Measurements from ENCODE around the gene CERS3.

CERS3 gene

GRCh38 chr15:100405179-100405578 lies 123.6 kb downstream of the CERS3 start:
- TF ChIP-seq CTCF (IDR thresholded peaks at IDR 0.05; ENCODE audit: borderline replicate concordance, insufficient read depth, low read depth, low read length), result no peak
- H3K4me3 ChIP-seq (ENCODE audit: low read depth, low read length), result no peak overlapping the region

- no peak for TF ChIP-seq CTCF (IDR thresholded peaks at IDR 0.05; ENCODE audit: borderline replicate concordance, insufficient read depth, low read depth, low read length)
- no peak overlapping the region for H3K4me3 ChIP-seq (ENCODE audit: low read depth, low read length)
Measured at GRCh38 chr15:100400996-100401395, 127.8 kb downstream of the CERS3 start.

GRCh38 chr15:100394736-100395440 lies 133.9 kb downstream of the CERS3 start:
- H3K4me3 ChIP-seq (ENCODE audit: low read depth, low read length), result no peak overlapping the region
- TF ChIP-seq CTCF (IDR thresholded peaks at IDR 0.05; ENCODE audit: borderline replicate concordance, insufficient read depth, low read depth, low read length), result no peak

- TF ChIP-seq CTCF (IDR thresholded peaks at IDR 0.05; ENCODE audit: borderline replicate concordance, insufficient read depth, low read depth, low read length), result no peak
- H3K4me3 ChIP-seq (ENCODE audit: low read depth, low read length), result no peak overlapping the region
Measured at GRCh38 chr15:100393008-100393407, 135.7 kb downstream of the CERS3 start.

GRCh38 chr15:100385300-100386050 lies 143.3 kb downstream of the CERS3 start:
- TF ChIP-seq CTCF (IDR thresholded peaks at IDR 0.05; ENCODE audit: borderline replicate concordance, insufficient read depth, low read depth, low read length), result no peak
- H3K4me3 ChIP-seq (ENCODE audit: low read depth, low read length), result no peak overlapping the region

- no peak overlapping the region for H3K4me3 ChIP-seq (ENCODE audit: low read depth, low read length)
- no peak for TF ChIP-seq CTCF (IDR thresholded peaks at IDR 0.05; ENCODE audit: borderline replicate concordance, insufficient read depth, low read depth, low read length)
Measured at GRCh38 chr15:100384108-100384410, 144.7 kb downstream of the CERS3 start.

Measured in GM12875 (cell line).